IMR-90 (cell line): ENCODE results near the gene AKT1S1. TPM values are rescaled to one million over a fixed set of nuclear protein-coding genes. Genes with fewer than 3 reads are reported as not detected.

ENCODE experiments used
- ATAC-seq: fragments of 200-7000 bp; cut with Tn5 transposase; 2 replicates; pipeline ENCODE4 v1.9.1; 2020; ENCODE audit warnings: low read depth, mild to moderate bottlenecking, moderate library complexity
- BruUV-seq: library from RNA; stranded (reverse); fragments of 400-500 nt; replicated peaks from 2 replicates; lab custom pipeline; 2021; lab: Mats Ljungman, UMichigan
- CTCF ChIA-PET: fragments of 300-600 bp; formaldehyde crosslinking; extraction: SDS; loops from one replicate; lab custom pipeline; 2021; ENCODE audit warnings: antibody characterized with exemption; lab: Yijun Ruan, JAX
- POLR2A ChIA-PET: fragments of 300-600 bp; sonication (Branson Sonifier 250); formaldehyde crosslinking; loops from one replicate; lab custom pipeline; 2022; ENCODE audit warnings: antibody characterized with exemption; ENCODE audit not compliant: unreplicated experiment; lab: Charles Lee
- DNase-seq: peaks from one replicate; pipeline ENCODE4 v3.0.0; 2013
- H2AFZ ChIP-seq: replicated peaks from 2 replicates; pipeline ENCODE3; 2013; ENCODE audit warnings: low read length, mild to moderate bottlenecking; ENCODE audit not compliant: poor library complexity
- H2AK5ac ChIP-seq: 2 replicates; pipeline ENCODE4 v1.6.1; 2013; ENCODE audit warnings: low read depth, low read length, inconsistent platforms
- H2AK9ac ChIP-seq: replicated peaks from 2 replicates; pipeline ENCODE3; 2013; ENCODE audit warnings: mild to moderate bottlenecking, low read depth, low read length, moderate library complexity; ENCODE audit not compliant: poor library complexity
- H2BK120ac ChIP-seq: 2 replicates; pipeline ENCODE4 v1.6.1; 2013; ENCODE audit warnings: low read depth, low read length, inconsistent platforms
- H2BK15ac ChIP-seq: 3 replicates; pipeline ENCODE4 v1.6.1; 2013; ENCODE audit warnings: low read depth, low read length, inconsistent platforms
- H2BK20ac ChIP-seq: 2 replicates; pipeline ENCODE4 v1.6.1; 2013; ENCODE audit warnings: low read depth, mild to moderate bottlenecking, inconsistent platforms, low read length, moderate library complexity
- H2BK5ac ChIP-seq: 2 replicates; pipeline ENCODE4 v1.6.1; 2013; ENCODE audit warnings: mild to moderate bottlenecking, low read depth, low read length, inconsistent platforms; ENCODE audit not compliant: poor library complexity, severe bottlenecking
- H3K14ac ChIP-seq: replicated peaks from 2 replicates; pipeline ENCODE4 v1.6.1; 2013; ENCODE audit warnings: low read depth, low read length, inconsistent platforms
- H3K18ac ChIP-seq: 2 replicates; pipeline ENCODE4 v1.6.1; 2013; ENCODE audit warnings: low read depth, low read length, control low read depth
- H3K23ac ChIP-seq: 2 replicates; pipeline ENCODE4 v1.6.1; 2013; ENCODE audit warnings: low read depth, low read length, inconsistent platforms
- H3K27ac ChIP-seq: 2 replicates; pipeline ENCODE4 v1.5.1; 2013; ENCODE audit warnings: mild to moderate bottlenecking, control low read depth, low read length; ENCODE audit not compliant: insufficient read depth
- H3K27me3 ChIP-seq: 2 replicates; pipeline ENCODE4 v1.6.1; 2013; ENCODE audit warnings: low read length; ENCODE audit not compliant: control insufficient read depth, insufficient read depth
- H3K36me3 ChIP-seq: 2 replicates; pipeline ENCODE4 v1.6.1; 2013; ENCODE audit warnings: low read length, mixed read lengths; ENCODE audit not compliant: control insufficient read depth, insufficient read depth
- H3K4ac ChIP-seq: 2 replicates; pipeline ENCODE4 v1.6.1; 2013; ENCODE audit warnings: low read depth, low read length, inconsistent platforms
- H3K4me1 ChIP-seq: 2 replicates; pipeline ENCODE4 v1.6.1; 2013; ENCODE audit warnings: low read length, mixed read lengths; ENCODE audit not compliant: control insufficient read depth, insufficient read depth
- H3K4me2 ChIP-seq: 2 replicates; pipeline ENCODE4 v1.6.1; 2013; ENCODE audit warnings: low read depth, mild to moderate bottlenecking, control low read depth, low read length, moderate library complexity
- H3K4me3 ChIP-seq: 2 replicates; pipeline ENCODE4 v1.5.1; 2013; ENCODE audit warnings: low read depth, mild to moderate bottlenecking, control low read depth, low read length, moderate library complexity; ENCODE audit not compliant: insufficient read depth
- H3K56ac ChIP-seq: 2 replicates; pipeline ENCODE4 v1.6.1; 2013; ENCODE audit warnings: low read length, inconsistent platforms; ENCODE audit not compliant: insufficient read depth; ENCODE audit errors: extremely low read depth
- H3K79me1 ChIP-seq, 2 experiments: 2 replicates each; pipeline ENCODE4 v1.6.1; 2013; ENCODE audit warnings: low read length in 2 of 2, inconsistent platforms in 1 of 2, low read depth in 1 of 2
- H3K9ac ChIP-seq: 2 replicates; pipeline ENCODE4 v1.6.1; 2013; ENCODE audit warnings: low read depth, low read length, control low read depth
- H3K9me1 ChIP-seq: 2 replicates; pipeline ENCODE4 v1.6.1; 2013; ENCODE audit warnings: low read length, inconsistent platforms; ENCODE audit not compliant: insufficient read depth
- H3K9me3 ChIP-seq: 2 replicates; pipeline ENCODE4 v1.6.1; 2013; ENCODE audit warnings: low read length; ENCODE audit not compliant: control insufficient read depth, insufficient read depth
- H4K20me1 ChIP-seq: 2 replicates; pipeline ENCODE4 v1.6.1; 2013; ENCODE audit warnings: low read length, inconsistent platforms; ENCODE audit not compliant: insufficient read depth
- H4K5ac ChIP-seq: 2 replicates; pipeline ENCODE4 v1.6.1; 2013; ENCODE audit warnings: mild to moderate bottlenecking, low read depth, low read length, control low read depth
- H4K8ac ChIP-seq, 2 experiments: 2 replicates each; pipeline ENCODE4 v1.6.1; 2013; ENCODE audit warnings: low read depth in 2 of 2, low read length in 2 of 2, control low read depth in 1 of 2, inconsistent platforms in 1 of 2
- H4K91ac ChIP-seq: 2 replicates; pipeline ENCODE4 v1.6.1; 2013; ENCODE audit warnings: low read depth, low read length, inconsistent platforms; ENCODE audit not compliant: insufficient read depth
- BHLHE40 ChIP-seq: fragments of 150-350 bp; IDR thresholded peaks from 2 replicates; pipeline ENCODE4 v1.6.1; 2016; ENCODE audit warnings: mild to moderate bottlenecking, low read depth, low read length
- CEBPB ChIP-seq: IDR thresholded peaks from 2 replicates; pipeline ENCODE4 v1.6.1; 2012; ENCODE audit warnings: low read depth, low read length, improper control_type of control experiment
- CHD1 ChIP-seq: IDR thresholded peaks from 2 replicates; pipeline ENCODE4 v1.6.1; 2012; ENCODE audit warnings: low read depth, low read length, improper control_type of control experiment
- FOS ChIP-seq: fragments of 150-350 bp; IDR thresholded peaks from 2 replicates; pipeline ENCODE4 v1.6.1; 2016; ENCODE audit warnings: low read depth, low read length
- MAZ ChIP-seq: IDR thresholded peaks from 2 replicates; pipeline ENCODE4 v1.6.1; 2012; ENCODE audit warnings: low read depth, mild to moderate bottlenecking, low read length, improper control_type of control experiment, moderate library complexity, borderline replicate concordance
- MXI1 ChIP-seq: IDR thresholded peaks from 2 replicates; pipeline ENCODE4 v1.6.1; 2012; ENCODE audit warnings: low read depth, mild to moderate bottlenecking, low read length, moderate library complexity, borderline replicate concordance
- NFE2L2 ChIP-seq: fragments of 150-350 bp; IDR thresholded peaks from 2 replicates; pipeline ENCODE4 v1.6.1; 2016; ENCODE audit warnings: low read depth, mild to moderate bottlenecking, low read length
- POLR2A ChIP-seq: IDR thresholded peaks from 2 replicates; pipeline ENCODE4 v1.6.1; 2012; ENCODE audit warnings: mild to moderate bottlenecking, low read depth, low read length
- RAD21 ChIP-seq: IDR thresholded peaks from 2 replicates; pipeline ENCODE4 v1.6.1; 2012; ENCODE audit warnings: low read length, improper control_type of control experiment
- RFX5 ChIP-seq: IDR thresholded peaks from 2 replicates; pipeline ENCODE4 v1.8.0; 2012; ENCODE audit warnings: low read depth, mild to moderate bottlenecking, low read length, moderate library complexity
- SMC3 ChIP-seq: fragments of 150-350 bp; IDR thresholded peaks from 2 replicates; pipeline ENCODE4 v1.6.1; 2016; ENCODE audit warnings: low read depth, mild to moderate bottlenecking, antibody characterized with exemption, low read length, moderate library complexity
- WGBS, 2 experiments: methylation state at CpG; one replicate each; pipeline versions ENCODE4 v1.1.5 to v1.1.7; 2013; ENCODE audit warnings: missing lambda C conversion rate in 2 of 2; ENCODE audit not compliant: insufficient read length in 1 of 2; ENCODE audit errors: extremely low coverage in 2 of 2; 5-methylcytosine and 5-hydroxymethylcytosine counted together
- dilution Hi-C: fragments of 300-500 bp; cut with HindIII; formaldehyde crosslinking; loops from one replicate; pipeline ENCODE4 v1.14.3; 2018; ENCODE audit warnings: low sequenced_read_pairs; ENCODE audit not compliant: unreplicated experiment
- in situ Hi-C: fragments of 300-500 bp; cut with MboI; formaldehyde crosslinking; loops from 3 replicates; pipeline ENCODE4 v1.14.3; 2019; ENCODE audit warnings: low sequenced_read_pairs, inconsistent platforms, mixed read lengths
- intact Hi-C: fragments of 100-400 bp; cut with micrococcal nuclease; formaldehyde crosslinking; loops from 2 replicates; pipeline ENCODE4 v1.10.0; 2022
- polyA plus RNA-seq, 3 experiments: library from polyadenylated mRNA; depleted of rRNA; stranded (reverse); fragments of >200 nt; gene quantifications; 2 replicates each; pipeline ENCODE4 v1.2.3, GENCODE V29; 2012; ENCODE audit warnings: low replicate concordance in 1 of 3
- total RNA-seq: library from RNA; depleted of rRNA; stranded (reverse); fragments of >200 nt; gene quantifications from 2 replicates; pipeline ENCODE4 v1.2.3, GENCODE V29; 2012
- TF ChIP-seq, protein P1 (sequence below): conservative IDR thresholded peaks from 2 replicates; pipeline ENCODE4 v1.5.1; 2012; ENCODE audit warnings: mild to moderate bottlenecking, low read depth, low read length, improper control_type of control experiment
- TF ChIP-seq, protein P2 (sequence below): fragments of 150-350 bp; IDR thresholded peaks from 2 replicates; pipeline ENCODE4 v1.6.1; 2016; ENCODE audit warnings: low read depth, mild to moderate bottlenecking, low read length, moderate library complexity, borderline replicate concordance

AKT1S1 gene
- total and polyA plus RNA-seq, 2 of the 4 experiments (the other 2 are of a cell fraction) = 3.6 to 54.4 TPM

- Histone ChIP-seq H4K20me1 (no peaks in the 10 kb centered on the region; the same call in 1 of the 2 replicates), H2AK9ac (peak overlapping the region; percentile 9), H3K27me3 (no peaks in the 10 kb centered on the region), H3K4me2 (no peak overlapping the region), H3K18ac (no peak overlapping the region), H3K23ac (no peak overlapping the region), H2BK5ac (no peak overlapping the region), H3K79me1 (peaks cover 0 to 22% of the 10 kb centered on the region in 2 experiments; a peak in 2 of 4 replicates), H2AK5ac (no peak overlapping the region), H3K36me3 (peaks cover 69% of the 10 kb centered on the region), H3K9me1 (peaks cover 4% of the 10 kb centered on the region; the same call in 1 of the 2 replicates), H3K9me3 (no peaks in the 10 kb centered on the region), H4K8ac (no peak overlapping the region), H3K4me1 (no peaks in the 10 kb centered on the region), H3K4ac (no peak overlapping the region), H2BK20ac (no peak overlapping the region), H3K4me3 (no peak overlapping the region), H3K14ac (no peak overlapping the region), H3K9ac (no peak overlapping the region), H3K56ac (no peak overlapping the region), H2BK15ac (no peak overlapping the region), H4K5ac (no peak overlapping the region), H2AFZ (no peak overlapping the region), H2BK120ac (no peak overlapping the region), H3K27ac (no peak overlapping the region), H4K91ac (no peak overlapping the region)
- no peak for ATAC-seq
- no peak for TF ChIP-seq BHLHE40
- TF ChIP-seq, protein P1, sequence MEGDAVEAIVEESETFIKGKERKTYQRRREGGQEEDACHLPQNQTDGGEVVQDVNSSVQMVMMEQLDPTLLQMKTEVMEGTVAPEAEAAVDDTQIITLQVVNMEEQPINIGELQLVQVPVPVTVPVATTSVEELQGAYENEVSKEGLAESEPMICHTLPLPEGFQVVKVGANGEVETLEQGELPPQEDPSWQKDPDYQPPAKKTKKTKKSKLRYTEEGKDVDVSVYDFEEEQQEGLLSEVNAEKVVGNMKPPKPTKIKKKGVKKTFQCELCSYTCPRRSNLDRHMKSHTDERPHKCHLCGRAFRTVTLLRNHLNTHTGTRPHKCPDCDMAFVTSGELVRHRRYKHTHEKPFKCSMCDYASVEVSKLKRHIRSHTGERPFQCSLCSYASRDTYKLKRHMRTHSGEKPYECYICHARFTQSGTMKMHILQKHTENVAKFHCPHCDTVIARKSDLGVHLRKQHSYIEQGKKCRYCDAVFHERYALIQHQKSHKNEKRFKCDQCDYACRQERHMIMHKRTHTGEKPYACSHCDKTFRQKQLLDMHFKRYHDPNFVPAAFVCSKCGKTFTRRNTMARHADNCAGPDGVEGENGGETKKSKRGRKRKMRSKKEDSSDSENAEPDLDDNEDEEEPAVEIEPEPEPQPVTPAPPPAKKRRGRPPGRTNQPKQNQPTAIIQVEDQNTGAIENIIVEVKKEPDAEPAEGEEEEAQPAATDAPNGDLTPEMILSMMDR = no peak
- TF ChIP-seq MAZ = no peak
- no peak for TF ChIP-seq POLR2A
- no peak for TF ChIP-seq MXI1
- TF ChIP-seq RFX5 = no peak
- TF ChIP-seq, protein P2, sequence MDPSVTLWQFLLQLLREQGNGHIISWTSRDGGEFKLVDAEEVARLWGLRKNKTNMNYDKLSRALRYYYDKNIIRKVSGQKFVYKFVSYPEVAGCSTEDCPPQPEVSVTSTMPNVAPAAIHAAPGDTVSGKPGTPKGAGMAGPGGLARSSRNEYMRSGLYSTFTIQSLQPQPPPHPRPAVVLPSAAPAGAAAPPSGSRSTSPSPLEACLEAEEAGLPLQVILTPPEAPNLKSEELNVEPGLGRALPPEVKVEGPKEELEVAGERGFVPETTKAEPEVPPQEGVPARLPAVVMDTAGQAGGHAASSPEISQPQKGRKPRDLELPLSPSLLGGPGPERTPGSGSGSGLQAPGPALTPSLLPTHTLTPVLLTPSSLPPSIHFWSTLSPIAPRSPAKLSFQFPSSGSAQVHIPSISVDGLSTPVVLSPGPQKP = no peak
- TF ChIP-seq FOS = no peak
- no peak for TF ChIP-seq RAD21
- TF ChIP-seq CEBPB = no peak
- TF ChIP-seq SMC3 = no peak
- no peak for TF ChIP-seq CHD1
- no peak for TF ChIP-seq NFE2L2
- ChIA-PET CTCF (interaction anchor here (0.6 kb wide), 1 partner anchor 91 kb away, joined by 3 read pairs; no protein-coding TSS in a partner anchor), POLR2A (no interaction called here)
- no TSS peak for BruUV-seq
- 99% methylated on average over 9 of the region's 9 CpGs; no CpG with 5 or more reads in 1 of the 2 experiments for WGBS, 2 experiments
- intact Hi-C loops (no loop called here), in situ Hi-C loops (no loop called here), dilution Hi-C loops (no loop called here)
- no peak for DNase-seq
Measured at GRCh38 chr19:49837425-49837824, 39.7 kb downstream of the AKT1S1 start.
